ENCODE measurements around the gene NKAIN2.

DNA sequence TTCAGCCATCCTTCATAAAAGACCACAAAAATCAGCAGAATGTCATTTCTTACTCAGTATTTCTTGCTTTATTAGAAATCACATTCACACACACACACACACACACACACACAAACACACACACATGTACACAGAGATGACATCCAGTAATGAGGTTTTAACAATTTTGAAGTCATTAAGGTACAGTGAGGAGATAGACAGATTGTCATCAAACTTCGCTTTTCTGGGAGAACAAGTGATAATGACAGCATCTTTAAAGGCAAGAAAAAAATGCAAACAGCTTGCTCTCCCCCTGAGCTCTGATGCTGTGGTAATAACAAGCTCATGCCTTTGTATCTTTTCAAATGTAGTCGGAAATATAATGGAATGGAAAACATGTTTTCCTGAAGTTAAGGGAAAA lies 974.2 kb downstream of the NKAIN2 start:
- TF ChIP-seq, protein P1, sequence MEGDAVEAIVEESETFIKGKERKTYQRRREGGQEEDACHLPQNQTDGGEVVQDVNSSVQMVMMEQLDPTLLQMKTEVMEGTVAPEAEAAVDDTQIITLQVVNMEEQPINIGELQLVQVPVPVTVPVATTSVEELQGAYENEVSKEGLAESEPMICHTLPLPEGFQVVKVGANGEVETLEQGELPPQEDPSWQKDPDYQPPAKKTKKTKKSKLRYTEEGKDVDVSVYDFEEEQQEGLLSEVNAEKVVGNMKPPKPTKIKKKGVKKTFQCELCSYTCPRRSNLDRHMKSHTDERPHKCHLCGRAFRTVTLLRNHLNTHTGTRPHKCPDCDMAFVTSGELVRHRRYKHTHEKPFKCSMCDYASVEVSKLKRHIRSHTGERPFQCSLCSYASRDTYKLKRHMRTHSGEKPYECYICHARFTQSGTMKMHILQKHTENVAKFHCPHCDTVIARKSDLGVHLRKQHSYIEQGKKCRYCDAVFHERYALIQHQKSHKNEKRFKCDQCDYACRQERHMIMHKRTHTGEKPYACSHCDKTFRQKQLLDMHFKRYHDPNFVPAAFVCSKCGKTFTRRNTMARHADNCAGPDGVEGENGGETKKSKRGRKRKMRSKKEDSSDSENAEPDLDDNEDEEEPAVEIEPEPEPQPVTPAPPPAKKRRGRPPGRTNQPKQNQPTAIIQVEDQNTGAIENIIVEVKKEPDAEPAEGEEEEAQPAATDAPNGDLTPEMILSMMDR (IDR thresholded peaks at IDR 0.05) = no peak
- TF ChIP-seq POLR2A (IDR thresholded peaks at IDR 0.05) = no peak

All from thyroid gland (tissue), 4 donors.